Thoracic aorta (tissue), 2 donors: ENCODE measurements around the gene DMD. TPM values are rescaled to one million over a fixed set of nuclear protein-coding genes. Genes with fewer than 3 reads are reported as not detected.

Experiments
- ATAC-seq: fragments of 150-250 bp; one replicate; pipeline ENCODE4 v1.8.0; 2017; ENCODE audit warnings: low read depth; ENCODE audit not compliant: insufficient number of reproducible peaks, low FRiP score
- DNase-seq: peaks from one replicate; pipeline ENCODE4 v3.0.0-alpha.2; 2020; ENCODE audit warnings: low spot score
- H3K27ac ChIP-seq, 2 donors: fragments of 200-600 bp; sonication (generic); 1 replicate in 1 of 2; 2 replicates in 1 of 2; pipeline ENCODE4 v1.5.1; 2016; ENCODE audit warnings: mild to moderate bottlenecking in 2 of 2, moderate library complexity in 2 of 2
- H3K27me3 ChIP-seq: fragments of 200-600 bp; sonication (generic); replicated peaks from 2 replicates; pipeline ENCODE4 v1.6.0; 2016; ENCODE audit warnings: mild to moderate bottlenecking; ENCODE audit not compliant: insufficient read depth
- H3K36me3 ChIP-seq: fragments of 200-600 bp; sonication (generic); one replicate; pipeline ENCODE4 v1.5.1; 2016
- H3K4me1 ChIP-seq, 2 donors: fragments of 200-600 bp; sonication (generic); 1 replicate in 1 of 2; 2 replicates in 1 of 2; pipeline versions ENCODE4 v1.5.1 to v1.6.0; 2016; ENCODE audit warnings: low read depth in 2 of 2, mild to moderate bottlenecking in 1 of 2; ENCODE audit not compliant: control insufficient read depth in 1 of 2
- H3K4me3 ChIP-seq: fragments of 200-600 bp; sonication (generic); 2 replicates; pipeline ENCODE4 v1.5.1; 2016; ENCODE audit warnings: mild to moderate bottlenecking
- H3K9me3 ChIP-seq: fragments of 200-600 bp; sonication (generic); 2 replicates; pipeline ENCODE4 v1.5.1; 2016
- CTCF ChIP-seq: fragments of 200-600 bp; sonication (generic); IDR thresholded peaks from one replicate; pipeline ENCODE4 v1.5.1; 2019; ENCODE audit warnings: antibody characterized with exemption
- total RNA-seq, 2 donors: library from RNA; depleted of rRNA; stranded (reverse); fragments of >200 nt; gene quantifications; one replicate each; pipeline versions ENCODE4 v1.1.0 to v1.2.3, GENCODE V29; 2016

The DMD gene
- total RNA-seq, 2 donors from 2014 or later, result 224 to 233 TPM

DNA sequence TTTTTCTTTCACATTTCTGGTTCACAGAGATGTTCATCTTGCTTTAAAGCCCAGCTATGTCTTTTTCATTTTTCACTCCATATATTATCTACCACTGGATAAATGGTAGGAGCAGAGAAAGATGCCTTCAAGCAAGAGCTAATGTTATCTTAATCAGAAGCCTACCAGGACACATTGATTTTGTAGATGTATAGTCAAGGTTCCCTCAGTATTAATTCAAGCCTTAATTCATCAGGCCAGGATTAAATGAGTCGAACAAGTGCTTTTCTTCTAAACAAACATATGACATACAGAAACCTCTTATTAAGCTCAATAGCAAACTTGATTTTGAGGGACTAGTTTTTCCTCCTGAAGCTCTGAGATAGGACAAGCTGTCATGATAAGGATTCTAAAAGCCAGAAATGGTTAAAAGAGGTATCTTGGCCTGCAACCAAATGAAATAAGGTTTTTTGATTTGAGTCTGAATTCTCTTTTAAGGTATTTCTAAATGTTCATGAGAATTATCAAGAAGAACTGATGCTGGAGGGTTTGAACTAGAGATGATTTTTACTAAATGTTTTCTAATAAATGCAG, 2057.8 kb downstream of the DMD start:
- Histone ChIP-seq H3K4me1 (no peaks in the 10 kb centered on the region), H3K9me3 (no peaks in the 10 kb centered on the region), H3K27me3 (no peaks in the 10 kb centered on the region), H3K27ac (no peak overlapping the region), H3K36me3 (no peaks in the 10 kb centered on the region), H3K4me3 (no peak overlapping the region)
- ATAC-seq (no peak), DNase-seq (no peak)
- no peak for TF ChIP-seq CTCF

DNA sequence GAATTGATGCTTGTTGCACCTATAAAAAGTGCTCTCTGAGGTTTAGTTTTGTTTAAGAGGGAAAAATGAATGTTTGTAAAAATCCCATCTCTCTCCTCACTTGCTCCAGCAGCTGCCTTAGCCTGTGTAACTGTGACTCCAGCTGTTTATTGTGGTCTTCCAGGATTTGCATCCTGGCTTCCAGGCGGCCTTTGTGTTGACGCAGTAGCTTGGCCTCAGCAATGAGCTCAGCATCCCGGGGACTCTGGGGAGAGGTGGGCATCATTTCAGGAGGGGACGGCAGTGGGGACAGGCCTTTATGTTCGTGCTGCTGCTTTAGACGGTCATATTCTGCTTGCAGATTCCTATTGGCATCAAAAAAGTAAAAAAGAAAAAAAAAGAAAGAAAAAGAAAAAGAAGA, 2064.2 kb downstream of the DMD start:
- H3K27me3 ChIP-seq, result no peaks in the 10 kb centered on the region
- no peak for TF ChIP-seq CTCF
- H3K4me3 ChIP-seq, result no peak overlapping the region
- no peak for ATAC-seq
- H3K36me3 ChIP-seq, result no peaks in the 10 kb centered on the region
- no peak for DNase-seq
- no peaks in the 10 kb centered on the region for H3K4me1 ChIP-seq
- H3K27ac ChIP-seq, result no peak overlapping the region
- no peaks in the 10 kb centered on the region for H3K9me3 ChIP-seq

- ATAC-seq, result no peak
Measured at GRCh38 chrX:31139961-31140360, 2071.4 kb downstream of the DMD start.

DNA sequence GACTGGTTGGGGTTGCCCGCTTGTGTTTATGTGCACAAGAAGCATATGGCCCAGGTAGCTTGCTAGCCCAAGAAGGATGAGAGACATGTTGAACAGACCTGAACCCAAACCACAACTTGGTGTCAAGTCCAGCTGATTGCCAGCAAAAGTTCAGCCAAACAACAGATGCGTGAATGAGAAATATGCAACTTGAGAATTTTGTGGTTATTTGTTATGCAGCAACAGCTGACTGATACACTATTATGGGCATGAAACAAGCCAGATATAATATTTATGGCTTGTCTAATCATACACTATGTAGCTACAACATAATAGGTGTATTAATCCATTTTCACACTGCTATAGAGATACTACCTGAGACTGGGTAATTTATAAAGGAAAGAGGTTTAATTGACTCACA, 2073.2 kb downstream of the DMD start:
- no peak overlapping the region for H3K4me3 ChIP-seq
- no peaks in the 10 kb centered on the region for H3K4me1 ChIP-seq
- ATAC-seq (no peak), DNase-seq (no peak)
- no peak for TF ChIP-seq CTCF
- no peak overlapping the region for H3K27ac ChIP-seq
- no peaks in the 10 kb centered on the region for H3K9me3 ChIP-seq
- no peaks in the 10 kb centered on the region for H3K27me3 ChIP-seq
- H3K36me3 ChIP-seq, result no peaks in the 10 kb centered on the region

More at GRCh38 chrX:31139961-31140360, 2071.4 kb downstream of the DMD start:
- Histone ChIP-seq H3K27ac (no peak overlapping the region), H3K4me1 (no peaks in the 10 kb centered on the region), H3K36me3 (no peaks in the 10 kb centered on the region), H3K9me3 (no peaks in the 10 kb centered on the region), H3K4me3 (no peak overlapping the region), H3K27me3 (no peaks in the 10 kb centered on the region)
- TF ChIP-seq CTCF, result no peak
- DNase-seq, result no peak

DNA sequence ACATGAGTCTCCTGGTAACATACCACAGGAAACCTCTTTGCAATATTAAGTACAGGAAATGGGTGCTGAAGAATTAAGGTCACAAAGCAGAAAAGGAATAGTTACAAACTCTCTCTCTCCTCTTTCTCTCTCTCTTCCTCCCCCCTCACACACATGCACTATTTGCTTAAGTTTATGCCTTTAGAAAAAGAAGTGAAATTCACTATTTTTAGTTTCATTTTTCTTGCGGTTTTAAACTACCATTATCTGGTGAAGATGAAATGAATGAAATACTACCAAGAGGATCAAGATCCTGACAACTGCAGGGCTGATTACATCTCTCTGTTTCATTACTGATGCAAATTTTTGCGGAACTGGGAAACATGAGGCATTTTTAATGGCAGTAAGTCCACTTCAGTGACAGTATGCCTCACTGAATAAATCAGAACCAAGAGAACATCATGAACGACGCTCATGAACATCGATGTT, 2075.2 kb downstream of the DMD start:
- Histone ChIP-seq H3K4me3 (no peak overlapping the region), H3K36me3 (no peaks in the 10 kb centered on the region), H3K9me3 (no peaks in the 10 kb centered on the region), H3K4me1 (no peaks in the 10 kb centered on the region), H3K27ac (no peak overlapping the region), H3K27me3 (no peaks in the 10 kb centered on the region)
- no peak for TF ChIP-seq CTCF
- DNase-seq (no peak), ATAC-seq (no peak)
